Spleen (tissue), 11 donors: ENCODE measurements around the gene LEUTX. TPM values are rescaled to one million over a fixed set of nuclear protein-coding genes. Genes with fewer than 3 reads are reported as not detected.

Experiments
- DNase-seq: peaks from one replicate; pipeline ENCODE4 v3.0.0-alpha.2; 2020
- H3K27ac ChIP-seq, 8 donors: fragments of 200-600 bp; sonication (generic) in 7 of 8; 1 replicate in 4 of 8; 2 replicates in 4 of 8; pipeline versions ENCODE4 v1.5.0 to v1.8.0; 2016 to 2021; ENCODE audit warnings: inconsistent platforms in 4 of 8, mild to moderate bottlenecking in 4 of 8, moderate library complexity in 1 of 8
- H3K27me3 ChIP-seq, 7 donors: fragments of 200-600 bp; sonication (generic) in 6 of 7; replicated peaks in 1 of 7; 1 replicate in 4 of 7; 2 replicates in 3 of 7; pipeline versions ENCODE4 v1.5.0 to v1.8.0; 2016 to 2021; ENCODE audit warnings: inconsistent platforms in 3 of 7, mild to moderate bottlenecking in 1 of 7
- H3K36me3 ChIP-seq, 6 donors: fragments of 200-600 bp; sonication (generic) in 5 of 6; 1 replicate in 4 of 6; 2 replicates in 2 of 6; pipeline versions ENCODE4 v1.5.0 to v1.8.0; 2016 to 2021; ENCODE audit warnings: inconsistent platforms in 2 of 6
- H3K4me1 ChIP-seq, 6 donors: fragments of 200-600 bp; sonication (generic) in 5 of 6; 1 replicate in 3 of 6; 2 replicates in 3 of 6; pipeline versions ENCODE4 v1.5.0 to v1.8.0; 2016 to 2021; ENCODE audit warnings: inconsistent platforms in 3 of 6
- H3K4me3 ChIP-seq, 8 donors: fragments of 200-600 bp; sonication (generic) in 7 of 8; 1 replicate in 4 of 8; 2 replicates in 4 of 8; pipeline versions ENCODE4 v1.5.0 to v1.8.0; 2016 to 2021; ENCODE audit warnings: inconsistent platforms in 4 of 8, mild to moderate bottlenecking in 4 of 8, moderate library complexity in 2 of 8
- H3K9me3 ChIP-seq, 8 donors: fragments of 200-600 bp; sonication (generic) in 7 of 8; 1 replicate in 4 of 8; 2 replicates in 4 of 8; pipeline versions ENCODE4 v1.5.0 to v1.8.0; 2016 to 2021; ENCODE audit warnings: inconsistent platforms in 4 of 8
- POLR2A ChIP-seq, 3 donors: fragments of 450-650 bp; IDR thresholded peaks; one replicate each; pipeline ENCODE4 v1.5.1; 2017; ENCODE audit warnings: antibody characterized with exemption in 3 of 3, mild to moderate bottlenecking in 1 of 3
- POLR2AphosphoS5 ChIP-seq, 3 donors: sonication (generic); formaldehyde crosslinking; IDR thresholded peaks; one replicate each; pipeline ENCODE4 v1.5.1; 2017; ENCODE audit warnings: antibody characterized with exemption in 3 of 3
- WGBS, 5 donors: extraction: QIAGEN DNeasy Blood & Tissue Kit in 3 of 5; methylation state at CpG; one replicate each; pipeline versions ENCODE4 v1.1.5 to v1.1.7; 2013 to 2018; 5-methylcytosine and 5-hydroxymethylcytosine counted together
- intact Hi-C: fragments of 100-400 bp; cut with DNase I; formaldehyde crosslinking; loops from one replicate; pipeline ENCODE4 v1.15.0; 2023; ENCODE audit warnings: low total_unique reads
- polyA plus RNA-seq, 3 donors: library from polyadenylated mRNA; stranded (reverse); fragments of 200-250 nt; gene quantifications; one replicate each; pipeline ENCODE4 v1.2.1, GENCODE V29; 2013
- total RNA-seq, 7 donors: library from RNA; depleted of rRNA in 3 of 7; stranded (reverse); fragments of >200 nt in 3 of 7; fragmentation: NEBNext Ultra II Directional in 4 of 7; extraction: Animal tissue kit (Norgen Biotek cat#: 25700) in 4 of 7; gene quantifications; one replicate each; pipeline versions ENCODE4 v1.1.0 to v1.2.1, GENCODE V29; 2016 to 2021
- TF ChIP-seq, protein P1 (sequence below), 11 experiments: fragments of 200-600 bp in 7 of 11; fragments of 450-650 bp in 4 of 11; sonication (generic) in 4 of 11; IDR thresholded peaks in 8 of 11; conservative IDR thresholded peaks in 3 of 11; 1 replicate in 7 of 11; 2 replicates in 4 of 11; pipeline versions ENCODE4 v1.4.0 to v1.8.0; 2016 to 2021; ENCODE audit warnings: antibody characterized with exemption in 11 of 11, inconsistent platforms in 4 of 11, mild to moderate bottlenecking in 1 of 11
- donor health status: healthy with polysubstance abuse.
- donor health status: DM: no; HTN: no; CAD: no; lungs with moderate emphysema.
- donor health status: DM: no; HTN: no; CAD: no.
- donor health status: Bipolar disorder and iron deficiency.
- donor health status: healthy.
- donor health status: DM: no; HTN: no; CAD: no.
- donor health status: DM: yes; HTN: yes; CAD: no.

LEUTX gene
- total and polyA plus RNA-seq, 10 donors, result not detected

DNA sequence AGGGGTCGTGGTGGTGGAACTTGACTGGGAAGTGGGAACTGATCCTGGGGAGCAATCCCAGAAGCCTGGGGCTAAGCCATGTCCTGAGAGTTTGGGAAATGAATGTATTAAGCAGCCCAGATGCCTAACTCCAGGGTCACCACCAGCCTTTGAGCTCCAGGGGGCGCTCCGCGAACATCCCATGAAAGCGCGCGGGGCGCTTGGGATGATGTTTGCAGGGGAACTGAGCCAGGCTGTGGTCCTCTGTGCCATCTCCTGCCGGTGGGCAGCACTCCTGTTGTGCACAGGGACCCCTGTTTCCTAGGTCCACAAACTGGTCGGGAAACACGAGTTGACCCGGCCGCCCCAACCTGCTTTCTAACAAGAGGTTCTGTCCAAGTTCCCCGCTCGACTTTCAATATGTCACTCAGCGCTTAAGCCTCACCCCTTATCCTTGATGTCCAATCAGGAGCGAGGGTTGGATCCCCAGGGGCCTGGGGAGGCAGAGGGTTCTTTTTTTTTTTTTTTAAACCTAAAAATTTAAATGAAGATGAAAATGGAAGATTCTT lies 14.4 kb downstream of the LEUTX start:
- Histone ChIP-seq H3K4me3 (peak overlapping the region; percentile 27 to 71 (median 39)), H3K4me1 (peaks cover 0 to 18% (median 4%) of the 10 kb centered on the region in 6 donors), H3K27ac (no peak overlapping the region), H3K36me3 (no peaks in the 10 kb centered on the region), H3K9me3 (peaks cover 3 to 18% (median 15%) of the 10 kb centered on the region in 8 donors), H3K27me3 (peaks cover 0 to 16% (median 0%) of the 10 kb centered on the region in 7 donors)
- DNase-seq, result peak; percentile 91
- WGBS, 5 donors, result 0 to 1% (median 1%) methylated on average over 16 to 17 of the region's 17 CpGs
- TF ChIP-seq, protein P1, sequence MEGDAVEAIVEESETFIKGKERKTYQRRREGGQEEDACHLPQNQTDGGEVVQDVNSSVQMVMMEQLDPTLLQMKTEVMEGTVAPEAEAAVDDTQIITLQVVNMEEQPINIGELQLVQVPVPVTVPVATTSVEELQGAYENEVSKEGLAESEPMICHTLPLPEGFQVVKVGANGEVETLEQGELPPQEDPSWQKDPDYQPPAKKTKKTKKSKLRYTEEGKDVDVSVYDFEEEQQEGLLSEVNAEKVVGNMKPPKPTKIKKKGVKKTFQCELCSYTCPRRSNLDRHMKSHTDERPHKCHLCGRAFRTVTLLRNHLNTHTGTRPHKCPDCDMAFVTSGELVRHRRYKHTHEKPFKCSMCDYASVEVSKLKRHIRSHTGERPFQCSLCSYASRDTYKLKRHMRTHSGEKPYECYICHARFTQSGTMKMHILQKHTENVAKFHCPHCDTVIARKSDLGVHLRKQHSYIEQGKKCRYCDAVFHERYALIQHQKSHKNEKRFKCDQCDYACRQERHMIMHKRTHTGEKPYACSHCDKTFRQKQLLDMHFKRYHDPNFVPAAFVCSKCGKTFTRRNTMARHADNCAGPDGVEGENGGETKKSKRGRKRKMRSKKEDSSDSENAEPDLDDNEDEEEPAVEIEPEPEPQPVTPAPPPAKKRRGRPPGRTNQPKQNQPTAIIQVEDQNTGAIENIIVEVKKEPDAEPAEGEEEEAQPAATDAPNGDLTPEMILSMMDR (IDR thresholded peaks at IDR 0.05 in 8 of 11, conservative IDR thresholded peaks at IDR 0.05 in 3 of 11), result peak; percentile 49 to 90 (median 89)
- TF ChIP-seq POLR2A (IDR thresholded peaks at IDR 0.05), result no peak
- TF ChIP-seq POLR2AphosphoS5 (IDR thresholded peaks at IDR 0.05), result peak in 2 of 3 donors; percentile 31 to 40
- intact Hi-C loops, result loop anchor here (10.0 kb wide), 1 partner anchor 52 kb away; the partner anchor contains the start of gene FBL

DNA sequence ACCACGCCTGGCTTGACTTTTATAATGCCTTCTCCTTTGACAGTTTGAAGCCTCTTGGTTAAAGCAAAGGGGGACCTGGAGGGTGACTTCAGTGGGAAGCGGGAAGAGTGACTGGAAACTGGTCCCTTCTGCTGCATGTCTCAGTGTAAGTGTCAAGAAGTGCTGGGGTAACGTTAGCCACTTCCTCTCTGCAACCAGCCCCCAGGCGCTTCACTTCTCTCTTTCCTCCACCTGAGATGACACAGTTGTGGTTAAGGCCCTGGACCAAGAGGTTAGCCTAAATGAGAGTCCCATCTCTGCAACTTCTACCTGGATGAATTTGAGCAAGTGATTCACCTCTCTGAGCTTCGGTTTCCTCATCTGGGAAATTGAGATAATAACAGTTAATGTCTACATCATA lies 16.3 kb downstream of the LEUTX start:
- Histone ChIP-seq H3K9me3 (no peaks in the 10 kb centered on the region), H3K4me3 (no peak overlapping the region), H3K4me1 (peaks cover 0 to 18% (median 4%) of the 10 kb centered on the region in 6 donors), H3K27me3 (peaks cover 0 to 10% (median 0%) of the 10 kb centered on the region in 7 donors), H3K36me3 (no peaks in the 10 kb centered on the region), H3K27ac (no peak overlapping the region)
- TF ChIP-seq, protein P1 (IDR thresholded peaks at IDR 0.05 in 8 of 11, conservative IDR thresholded peaks at IDR 0.05 in 3 of 11), result no peak
- TF ChIP-seq POLR2A (IDR thresholded peaks at IDR 0.05) (no peak), POLR2AphosphoS5 (IDR thresholded peaks at IDR 0.05) (no peak)
- no peak for DNase-seq
- intact Hi-C loops, result loop anchor here (10.0 kb wide), 1 partner anchor 50 kb away; the partner anchor contains the start of gene FBL
- 30 to 42% (median 41%) methylated on average over 5 of the region's 5 CpGs for WGBS, 5 donors

DNA sequence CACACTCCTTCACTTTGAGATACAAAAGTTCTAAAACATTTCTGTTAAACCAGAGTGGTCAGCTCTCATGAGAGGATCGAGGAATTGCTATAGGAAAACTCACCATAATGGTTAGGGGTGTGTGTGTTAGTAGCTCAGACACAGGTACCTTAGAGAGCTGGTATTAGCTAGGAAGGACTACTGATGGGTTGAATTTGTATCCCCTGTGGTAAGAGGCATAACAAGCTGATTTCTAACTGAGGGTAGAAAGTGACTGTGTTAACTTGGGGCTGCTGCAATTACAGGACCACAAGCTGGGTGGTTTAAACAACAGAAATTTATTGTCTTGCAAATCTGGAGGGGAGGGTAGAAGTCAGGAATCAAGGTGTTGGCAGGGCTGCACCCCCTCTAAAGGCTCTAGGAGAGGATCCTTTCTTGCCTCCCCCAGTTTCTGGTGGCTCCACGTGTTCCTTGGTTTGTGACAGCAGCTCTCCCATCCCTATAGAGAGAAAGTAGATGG lies 17.4 kb downstream of the LEUTX start:
- Histone ChIP-seq H3K4me3 (no peak overlapping the region), H3K27me3 (peaks cover 0 to 10% (median 0%) of the 10 kb centered on the region in 7 donors), H3K4me1 (peaks cover 0 to 18% (median 4%) of the 10 kb centered on the region in 6 donors), H3K27ac (no peak overlapping the region), H3K9me3 (no peaks in the 10 kb centered on the region), H3K36me3 (no peaks in the 10 kb centered on the region)
- WGBS, 5 donors, result 33 to 43% (median 40%) methylated on average over 2 of the region's 2 CpGs
- DNase-seq, result no peak
- TF ChIP-seq POLR2A (IDR thresholded peaks at IDR 0.05) (no peak), POLR2AphosphoS5 (IDR thresholded peaks at IDR 0.05) (no peak)
- TF ChIP-seq, protein P1 (IDR thresholded peaks at IDR 0.05 in 8 of 11, conservative IDR thresholded peaks at IDR 0.05 in 3 of 11), result no peak
- intact Hi-C loops, result loop anchor here (10.0 kb wide), 1 partner anchor 49 kb away; the partner anchor contains the start of gene FBL

DNA sequence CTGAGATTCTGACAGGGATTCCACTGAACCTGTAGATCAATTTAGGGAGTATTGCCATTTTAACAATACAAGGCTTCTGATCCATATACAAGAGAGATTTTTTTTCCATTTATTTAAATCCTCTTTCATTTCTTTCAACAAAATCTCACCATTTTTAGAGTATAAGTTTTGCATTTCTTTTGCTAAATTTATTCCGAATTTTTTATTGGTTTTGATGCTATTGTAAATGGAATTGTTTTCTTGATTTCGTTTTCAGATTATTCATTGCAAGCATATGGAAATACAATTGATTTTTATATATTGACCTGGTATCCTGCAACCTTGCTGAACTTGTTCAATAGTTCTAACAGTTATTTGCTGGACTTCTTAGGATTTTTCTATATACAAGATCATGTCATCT lies 18.4 kb downstream of the LEUTX start:
- WGBS, 5 donors, result 64 to 75% (median 69%) methylated on average over 2 of the region's 2 CpGs
- Histone ChIP-seq H3K27ac (no peak overlapping the region), H3K36me3 (no peaks in the 10 kb centered on the region), H3K4me3 (no peak overlapping the region), H3K9me3 (no peaks in the 10 kb centered on the region), H3K27me3 (peaks cover 0 to 14% (median 0%) of the 10 kb centered on the region in 7 donors), H3K4me1 (peaks cover 0 to 18% (median 4%) of the 10 kb centered on the region in 6 donors)
- TF ChIP-seq POLR2A (IDR thresholded peaks at IDR 0.05) (no peak), POLR2AphosphoS5 (IDR thresholded peaks at IDR 0.05) (no peak)
- TF ChIP-seq, protein P1 (IDR thresholded peaks at IDR 0.05 in 8 of 11, conservative IDR thresholded peaks at IDR 0.05 in 3 of 11), result no peak
- intact Hi-C loops, result loop anchor here (10.0 kb wide), 1 partner anchor 48 kb away; the partner anchor contains the start of gene FBL
- no peak for DNase-seq
